ENCODE data around the gene TLR1. TPM values are rescaled to one million over a fixed set of nuclear protein-coding genes. Genes with fewer than 3 reads are reported as not detected.
"Not testable (repeated sequence)": the region's sequence is repeated elsewhere in the genome, so short reads cannot be mapped to it uniquely, and the experiment has no call there.

The TLR1 gene
- total RNA-seq, 3 donors from 2014 or later (not counting 1 experiment from before 2014, with no cell fraction given) = 25.6 to 51.5 (median 30.0) TPM

DNA sequence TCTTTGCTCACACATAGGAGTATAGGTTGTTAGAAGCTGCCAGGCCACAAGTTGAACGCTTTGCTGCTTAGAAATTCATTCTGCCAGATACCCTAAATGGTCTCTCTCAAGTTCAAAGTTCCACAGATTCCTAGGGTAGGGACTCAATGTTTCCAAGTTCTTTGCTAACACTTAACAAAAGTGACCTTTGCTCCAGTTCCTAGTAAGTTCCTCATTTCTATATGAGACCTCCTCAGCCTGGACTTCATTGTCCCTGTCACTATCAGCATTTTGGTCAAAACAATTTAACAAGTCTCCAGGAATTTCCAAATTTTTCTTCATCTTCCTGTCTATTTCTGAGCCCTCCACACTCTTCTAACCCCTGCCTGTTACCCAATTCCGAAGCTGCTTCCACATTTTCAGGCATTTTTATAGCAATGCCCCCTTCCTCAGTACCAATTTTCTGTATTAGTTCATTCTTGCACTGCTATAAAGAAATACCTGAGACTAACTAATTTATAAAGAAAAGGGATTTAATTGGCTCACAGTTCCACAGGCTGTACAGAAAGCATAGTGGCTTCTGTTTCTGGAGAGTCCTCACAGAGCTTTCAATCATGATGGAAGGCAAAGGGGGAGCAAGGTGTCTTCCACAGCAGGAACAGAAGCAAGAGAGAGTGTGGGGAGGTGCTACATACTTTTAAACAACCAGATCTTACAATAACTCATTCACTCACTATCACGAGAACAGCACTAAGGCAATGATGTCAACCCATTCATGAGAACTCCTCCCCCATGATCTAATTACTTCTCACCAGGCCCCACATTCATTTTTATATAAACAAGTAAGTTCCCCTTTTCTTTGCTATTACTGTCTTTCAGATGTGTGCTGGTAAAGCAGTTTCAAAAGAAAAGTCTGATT is 11.5 kb upstream of the TLR1 start:
- Histone ChIP-seq H3K4me1 (ENCODE audit: control insufficient read depth, insufficient read depth, low read length) (peaks cover 10% of the 10 kb centered on the region), H3K9me3 (ENCODE audit: control insufficient read depth, insufficient read depth, low read length) (peaks cover 5% of the 10 kb centered on the region), H3K36me3 (ENCODE audit: control insufficient read depth, insufficient read depth, low read length) (no peaks in the 10 kb centered on the region), H3K27ac (ENCODE audit: low read length) (peak overlapping the region; percentile 75), H3K27me3 (ENCODE audit: control insufficient read depth, insufficient read depth, low read length) (no peaks in the 10 kb centered on the region), H3K4me3 (ENCODE audit: low read length) (no peak overlapping the region)
- Mint-ChIP-seq H3K36me3 (no peaks in the 10 kb centered on the region), H3K4me1 (peaks cover 8 to 12% of the 10 kb centered on the region in 2 donors), H3K27me3 (ENCODE audit: low read depth in 2 of 2) (peaks cover 2 to 8% of the 10 kb centered on the region in 2 donors), H3K9me3 (no peaks in the 10 kb centered on the region), H3K4me3 (no peak overlapping the region), H3K27ac (no peak overlapping the region)
- 80% methylated on average over 3 of the region's 3 CpGs for WGBS (ENCODE audit: insufficient coverage)
- intact Hi-C loops (cut with micrococcal nuclease) = no loop called here
- DNase-seq (no peak), ATAC-seq (peak in 1 of 3 donors; percentile 20)
- TF ChIP-seq, protein P1, sequence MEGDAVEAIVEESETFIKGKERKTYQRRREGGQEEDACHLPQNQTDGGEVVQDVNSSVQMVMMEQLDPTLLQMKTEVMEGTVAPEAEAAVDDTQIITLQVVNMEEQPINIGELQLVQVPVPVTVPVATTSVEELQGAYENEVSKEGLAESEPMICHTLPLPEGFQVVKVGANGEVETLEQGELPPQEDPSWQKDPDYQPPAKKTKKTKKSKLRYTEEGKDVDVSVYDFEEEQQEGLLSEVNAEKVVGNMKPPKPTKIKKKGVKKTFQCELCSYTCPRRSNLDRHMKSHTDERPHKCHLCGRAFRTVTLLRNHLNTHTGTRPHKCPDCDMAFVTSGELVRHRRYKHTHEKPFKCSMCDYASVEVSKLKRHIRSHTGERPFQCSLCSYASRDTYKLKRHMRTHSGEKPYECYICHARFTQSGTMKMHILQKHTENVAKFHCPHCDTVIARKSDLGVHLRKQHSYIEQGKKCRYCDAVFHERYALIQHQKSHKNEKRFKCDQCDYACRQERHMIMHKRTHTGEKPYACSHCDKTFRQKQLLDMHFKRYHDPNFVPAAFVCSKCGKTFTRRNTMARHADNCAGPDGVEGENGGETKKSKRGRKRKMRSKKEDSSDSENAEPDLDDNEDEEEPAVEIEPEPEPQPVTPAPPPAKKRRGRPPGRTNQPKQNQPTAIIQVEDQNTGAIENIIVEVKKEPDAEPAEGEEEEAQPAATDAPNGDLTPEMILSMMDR (IDR thresholded peaks at IDR 0.05) = no peak

DNA sequence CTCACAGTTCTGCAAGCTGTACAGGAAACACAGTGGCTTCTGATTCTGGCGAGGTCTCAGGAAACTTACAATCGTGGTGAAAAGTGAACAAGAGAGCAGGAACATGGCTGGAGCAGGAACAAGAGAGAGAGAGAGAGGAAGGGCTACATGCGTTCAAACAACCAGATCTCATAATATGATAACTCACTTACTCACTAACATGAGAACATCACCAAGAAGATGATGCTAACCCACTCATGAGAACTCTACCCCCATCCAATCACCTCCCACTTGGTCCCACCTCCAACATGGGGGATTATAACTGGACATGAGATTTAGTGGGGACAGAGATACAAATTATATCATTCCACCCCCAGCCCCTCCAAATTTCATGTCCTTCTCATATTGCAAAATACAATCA is 9.8 kb upstream of the TLR1 start:
- intact Hi-C loops (cut with micrococcal nuclease) = no loop called here
- no peak overlapping the region for H3K27ac Mint-ChIP-seq
- H3K27me3 Mint-ChIP-seq (ENCODE audit: low read depth in 2 of 2) = peaks cover 2 to 8% of the 10 kb centered on the region in 2 donors
- H3K9me3 Mint-ChIP-seq = no peaks in the 10 kb centered on the region
- no peak for ATAC-seq
- Histone ChIP-seq H3K9me3 (ENCODE audit: control insufficient read depth, insufficient read depth, low read length) (peaks cover 5% of the 10 kb centered on the region), H3K27ac (ENCODE audit: low read length) (no peak overlapping the region), H3K4me3 (ENCODE audit: low read length) (no peak overlapping the region), H3K36me3 (ENCODE audit: control insufficient read depth, insufficient read depth, low read length) (no peaks in the 10 kb centered on the region), H3K4me1 (ENCODE audit: control insufficient read depth, insufficient read depth, low read length) (no peaks in the 10 kb centered on the region), H3K27me3 (ENCODE audit: control insufficient read depth, insufficient read depth, low read length) (no peaks in the 10 kb centered on the region)
- 43% methylated on average over 2 of the region's 3 CpGs for WGBS (ENCODE audit: insufficient coverage)
- H3K4me1 Mint-ChIP-seq = no peaks in the 10 kb centered on the region
- H3K36me3 Mint-ChIP-seq = no peaks in the 10 kb centered on the region
- H3K4me3 Mint-ChIP-seq = no peak overlapping the region
- TF ChIP-seq, protein P1 (IDR thresholded peaks at IDR 0.05) = no peak
- DNase-seq = no peak

DNA sequence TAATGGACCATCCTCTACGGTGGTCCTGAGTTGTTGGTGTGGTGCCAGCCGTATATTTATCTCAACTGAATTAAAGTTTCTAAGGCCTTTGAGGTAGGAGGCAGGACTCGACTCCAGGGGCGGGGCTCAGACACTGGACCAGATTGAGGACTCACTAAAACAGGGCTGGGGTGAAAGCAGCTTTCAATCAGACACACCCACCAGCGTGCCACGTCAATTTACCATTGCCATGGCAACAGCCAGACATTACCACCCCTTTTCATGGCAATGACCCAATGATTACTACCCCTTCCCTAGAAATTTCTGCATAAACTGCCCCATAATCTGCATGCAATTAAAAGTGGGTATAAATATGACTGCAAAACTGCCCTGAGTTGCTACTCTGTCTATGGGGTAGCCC is 6.7 kb upstream of the TLR1 start:
- Histone ChIP-seq H3K27me3 (ENCODE audit: control insufficient read depth, insufficient read depth, low read length) (no peaks in the 10 kb centered on the region), H3K9me3 (ENCODE audit: control insufficient read depth, insufficient read depth, low read length) (peaks cover 5% of the 10 kb centered on the region), H3K36me3 (ENCODE audit: control insufficient read depth, insufficient read depth, low read length) (no peaks in the 10 kb centered on the region), H3K4me1 (ENCODE audit: control insufficient read depth, insufficient read depth, low read length) (no peaks in the 10 kb centered on the region), H3K27ac (ENCODE audit: low read length) (no peak overlapping the region), H3K4me3 (ENCODE audit: low read length) (no peak overlapping the region)
- Mint-ChIP-seq H3K27me3 (ENCODE audit: low read depth in 2 of 2) (peaks cover 2 to 7% of the 10 kb centered on the region in 2 donors), H3K9me3 (no peaks in the 10 kb centered on the region), H3K36me3 (no peaks in the 10 kb centered on the region), H3K4me1 (no peaks in the 10 kb centered on the region), H3K4me3 (no peak overlapping the region), H3K27ac (no peak overlapping the region)
- DNase-seq = no peak
- ATAC-seq = no peak
- TF ChIP-seq, protein P1 (IDR thresholded peaks at IDR 0.05) = no peak
- 91% methylated on average over 6 of the region's 6 CpGs for WGBS (ENCODE audit: insufficient coverage)
- intact Hi-C loops (cut with micrococcal nuclease) = no loop called here

DNA sequence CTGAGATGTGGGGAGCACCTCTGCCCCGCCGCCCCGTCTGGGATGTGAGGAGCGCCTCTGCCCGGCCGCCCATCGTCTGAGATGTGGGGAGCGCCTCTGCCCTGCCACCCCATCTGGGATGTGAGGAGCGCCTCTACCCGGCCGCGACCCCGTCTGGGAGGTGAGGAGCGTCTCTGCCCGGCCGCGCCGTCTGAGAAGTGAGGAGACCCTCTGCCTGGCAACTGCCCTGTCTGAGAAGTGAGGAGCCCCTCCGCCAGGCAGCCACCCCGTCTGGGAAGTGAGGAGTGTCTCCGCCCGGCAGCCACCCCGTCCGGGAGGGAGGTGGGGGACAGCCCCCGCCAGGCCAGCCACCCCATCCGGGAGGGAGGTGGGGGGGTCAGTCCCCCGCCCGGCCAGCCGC is 2.9 kb upstream of the TLR1 start:
- H3K27ac Mint-ChIP-seq; H3K27ac ChIP-seq (ENCODE audit: low read length); H3K4me3 Mint-ChIP-seq; ATAC-seq; H3K4me3 ChIP-seq (ENCODE audit: low read length); H3K9me3 Mint-ChIP-seq; H3K9me3 ChIP-seq (ENCODE audit: control insufficient read depth, insufficient read depth, low read length); H3K27me3 ChIP-seq (ENCODE audit: control insufficient read depth, insufficient read depth, low read length); H3K27me3 Mint-ChIP-seq (ENCODE audit: low read depth in 2 of 2); H3K36me3 ChIP-seq (ENCODE audit: control insufficient read depth, insufficient read depth, low read length); DNase-seq: not testable (repeated sequence)
- WGBS (ENCODE audit: insufficient coverage) = 97% methylated on average over 29 of the region's 29 CpGs
- H3K4me1 ChIP-seq (ENCODE audit: control insufficient read depth, insufficient read depth, low read length) = peaks cover 21% of the 10 kb centered on the region
- H3K36me3 Mint-ChIP-seq = peaks cover 11% of the 10 kb centered on the region
- intact Hi-C loops (cut with micrococcal nuclease) = loop anchor here (10.0 kb wide), 1 partner anchor 123 kb away; no protein-coding TSS in a partner anchor
- H3K4me1 Mint-ChIP-seq = peaks cover 35 to 37% of the 10 kb centered on the region in 2 donors

DNA sequence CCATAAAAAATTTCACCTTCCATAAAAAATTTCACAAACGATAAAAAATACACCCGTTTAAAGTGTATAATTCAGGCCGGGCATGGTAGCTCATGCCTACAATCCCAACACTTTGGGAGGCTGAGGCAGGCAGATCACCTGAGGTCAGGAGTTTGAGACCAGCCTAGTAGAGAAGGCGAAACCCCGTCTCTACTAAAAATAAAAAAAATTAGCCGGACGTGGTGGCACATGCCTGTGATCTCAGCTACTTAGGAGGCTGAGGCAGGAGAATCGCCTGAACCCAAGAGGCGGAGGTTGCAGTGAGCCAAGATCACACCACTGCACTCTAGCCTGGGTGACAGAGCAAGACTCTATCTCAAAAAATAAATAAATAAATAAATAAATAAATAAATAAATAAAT is 1.7 kb upstream of the TLR1 start:
- Histone ChIP-seq H3K4me1 (ENCODE audit: control insufficient read depth, insufficient read depth, low read length) (peaks cover 32% of the 10 kb centered on the region), H3K9me3 (ENCODE audit: control insufficient read depth, insufficient read depth, low read length) (peaks cover 19% of the 10 kb centered on the region), H3K36me3 (ENCODE audit: control insufficient read depth, insufficient read depth, low read length) (peaks cover 16% of the 10 kb centered on the region), H3K27ac (ENCODE audit: low read length) (peak overlapping the region; percentile 63)
- ATAC-seq; H3K27me3 Mint-ChIP-seq (ENCODE audit: low read depth in 2 of 2); DNase-seq; H3K4me3 ChIP-seq (ENCODE audit: low read length); H3K27me3 ChIP-seq (ENCODE audit: control insufficient read depth, insufficient read depth, low read length); H3K9me3 Mint-ChIP-seq: not testable (repeated sequence)
- H3K36me3 Mint-ChIP-seq = peaks cover 22% of the 10 kb centered on the region
- intact Hi-C loops (cut with micrococcal nuclease) = loop anchor here (10.0 kb wide), 1 partner anchor 121 kb away; no protein-coding TSS in a partner anchor
- H3K4me1 Mint-ChIP-seq = peaks cover 41 to 43% of the 10 kb centered on the region in 2 donors
- H3K27ac Mint-ChIP-seq = peak overlapping the region; percentile 94
- peak overlapping the region; percentile 99 for H3K4me3 Mint-ChIP-seq
- WGBS (ENCODE audit: insufficient coverage) = 93% methylated on average over 9 of the region's 9 CpGs

All from natural killer cell (primary cell).